Measurements from ENCODE around the gene CACNA2D1. TPM values are rescaled to one million over a fixed set of nuclear protein-coding genes. Genes with fewer than 3 reads are reported as not detected.

The CACNA2D1 gene
- total RNA-seq, 4 donors from 2014 or later: 34.4 to 128 (median 67.9) TPM

DNA sequence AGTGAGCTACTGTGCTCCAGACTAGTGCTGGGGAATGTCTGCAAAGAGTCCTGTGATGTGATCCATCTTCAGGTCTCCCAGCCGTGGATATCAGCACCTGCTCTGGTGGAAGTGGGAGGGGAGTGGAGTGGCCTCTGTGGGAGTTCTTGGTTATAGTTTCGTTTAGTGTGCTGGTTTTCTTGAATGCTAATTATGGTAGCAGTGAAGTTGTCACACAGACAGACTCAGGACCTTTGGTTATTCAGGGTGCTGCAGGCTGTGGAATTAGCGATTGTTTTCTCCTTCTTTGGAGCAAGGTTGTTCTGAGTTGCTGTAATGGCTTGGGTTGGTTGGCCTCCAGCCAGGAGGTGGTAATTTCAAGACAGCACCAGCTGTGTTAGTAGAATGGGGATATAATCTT, 541.0 kb downstream of the CACNA2D1 start:
- Histone ChIP-seq H3K4me1 (no peaks in the 10 kb centered on the region), H3K27ac (no peak overlapping the region), H3K4me3 (replicated peaks in 1 of 3) (no peak overlapping the region), H3K9me3 (no peaks in the 10 kb centered on the region), H3K36me3 (no peaks in the 10 kb centered on the region), H3K27me3 (no peaks in the 10 kb centered on the region)
- WGBS, 2 donors: 43 to 65% methylated on average over 3 of the region's 3 CpGs
- no peak for DNase-seq
- TF ChIP-seq, protein P1, sequence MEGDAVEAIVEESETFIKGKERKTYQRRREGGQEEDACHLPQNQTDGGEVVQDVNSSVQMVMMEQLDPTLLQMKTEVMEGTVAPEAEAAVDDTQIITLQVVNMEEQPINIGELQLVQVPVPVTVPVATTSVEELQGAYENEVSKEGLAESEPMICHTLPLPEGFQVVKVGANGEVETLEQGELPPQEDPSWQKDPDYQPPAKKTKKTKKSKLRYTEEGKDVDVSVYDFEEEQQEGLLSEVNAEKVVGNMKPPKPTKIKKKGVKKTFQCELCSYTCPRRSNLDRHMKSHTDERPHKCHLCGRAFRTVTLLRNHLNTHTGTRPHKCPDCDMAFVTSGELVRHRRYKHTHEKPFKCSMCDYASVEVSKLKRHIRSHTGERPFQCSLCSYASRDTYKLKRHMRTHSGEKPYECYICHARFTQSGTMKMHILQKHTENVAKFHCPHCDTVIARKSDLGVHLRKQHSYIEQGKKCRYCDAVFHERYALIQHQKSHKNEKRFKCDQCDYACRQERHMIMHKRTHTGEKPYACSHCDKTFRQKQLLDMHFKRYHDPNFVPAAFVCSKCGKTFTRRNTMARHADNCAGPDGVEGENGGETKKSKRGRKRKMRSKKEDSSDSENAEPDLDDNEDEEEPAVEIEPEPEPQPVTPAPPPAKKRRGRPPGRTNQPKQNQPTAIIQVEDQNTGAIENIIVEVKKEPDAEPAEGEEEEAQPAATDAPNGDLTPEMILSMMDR (IDR thresholded peaks at IDR 0.05): no peak
- no peak for TF ChIP-seq POLR2A (IDR thresholded peaks at IDR 0.05)
- intact Hi-C loops (cut with DNase I): no loop called here
